ENCODE results near the gene AMIGO1. TPM values are rescaled to one million over a fixed set of nuclear protein-coding genes. Genes with fewer than 3 reads are reported as not detected.

Gene AMIGO1
- total and polyA plus RNA-seq, 11 donors: 4.6 to 19.1 (median 13.4) TPM

- WGBS, 4 donors: 57 to 69% (median 61%) methylated on average over 5 to 7 of the region's 7 CpGs
- ATAC-seq (peak in 3 of 4 donors; percentile 3 to 14 (median 12)), DNase-seq (no peak)
- H3K4me3 ChIP-seq: peak overlapping the region; percentile 55 to 90 (median 70)
- TF ChIP-seq, protein P1, sequence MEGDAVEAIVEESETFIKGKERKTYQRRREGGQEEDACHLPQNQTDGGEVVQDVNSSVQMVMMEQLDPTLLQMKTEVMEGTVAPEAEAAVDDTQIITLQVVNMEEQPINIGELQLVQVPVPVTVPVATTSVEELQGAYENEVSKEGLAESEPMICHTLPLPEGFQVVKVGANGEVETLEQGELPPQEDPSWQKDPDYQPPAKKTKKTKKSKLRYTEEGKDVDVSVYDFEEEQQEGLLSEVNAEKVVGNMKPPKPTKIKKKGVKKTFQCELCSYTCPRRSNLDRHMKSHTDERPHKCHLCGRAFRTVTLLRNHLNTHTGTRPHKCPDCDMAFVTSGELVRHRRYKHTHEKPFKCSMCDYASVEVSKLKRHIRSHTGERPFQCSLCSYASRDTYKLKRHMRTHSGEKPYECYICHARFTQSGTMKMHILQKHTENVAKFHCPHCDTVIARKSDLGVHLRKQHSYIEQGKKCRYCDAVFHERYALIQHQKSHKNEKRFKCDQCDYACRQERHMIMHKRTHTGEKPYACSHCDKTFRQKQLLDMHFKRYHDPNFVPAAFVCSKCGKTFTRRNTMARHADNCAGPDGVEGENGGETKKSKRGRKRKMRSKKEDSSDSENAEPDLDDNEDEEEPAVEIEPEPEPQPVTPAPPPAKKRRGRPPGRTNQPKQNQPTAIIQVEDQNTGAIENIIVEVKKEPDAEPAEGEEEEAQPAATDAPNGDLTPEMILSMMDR (IDR thresholded peaks at IDR 0.05): no peak
- TF ChIP-seq POLR2A (IDR thresholded peaks at IDR 0.05): no peak
- intact Hi-C loops (cut with DNase I): no loop called here
- H3K9me3 ChIP-seq: no peaks in the 10 kb centered on the region
- peak overlapping the region in 8 of 12 donors; percentile 50 to 76 (median 58) for H3K27ac ChIP-seq
- H3K27me3 ChIP-seq: no peaks in the 10 kb centered on the region
- H3K4me1 ChIP-seq: peaks cover 0 to 18% (median 7%) of the 10 kb centered on the region in 12 donors
- H3K36me3 ChIP-seq: peaks cover 0 to 6% (median 0%) of the 10 kb centered on the region in 9 donors
These were observed 703 bp downstream of the AMIGO1 start for GRCh38 chr1:109508873-109509175.

GRCh38 chr1:109508001-109508872 is 1.3 kb downstream of the AMIGO1 start:
- H3K9me3 ChIP-seq: no peaks in the 10 kb centered on the region
- ATAC-seq (no peak), DNase-seq (no peak)
- intact Hi-C loops (cut with DNase I): no loop called here
- no peak overlapping the region for H3K27ac ChIP-seq
- H3K4me3 ChIP-seq: peak overlapping the region in 9 of 12 donors; percentile 60 to 90 (median 70)
- no peaks in the 10 kb centered on the region for H3K27me3 ChIP-seq
- WGBS, 4 donors: 85 to 90% (median 87%) methylated on average over 24 to 25 of the region's 25 CpGs
- TF ChIP-seq, protein P1 (IDR thresholded peaks at IDR 0.05): no peak
- no peak for TF ChIP-seq POLR2A (IDR thresholded peaks at IDR 0.05)
- H3K36me3 ChIP-seq: peaks cover 0 to 6% (median 0%) of the 10 kb centered on the region in 9 donors
- H3K4me1 ChIP-seq: peaks cover 0 to 18% (median 7%) of the 10 kb centered on the region in 12 donors

GRCh38 chr1:109504974-109505373 is 4.6 kb downstream of the AMIGO1 start:
- H3K27me3 ChIP-seq: no peaks in the 10 kb centered on the region
- H3K4me3 ChIP-seq: no peak overlapping the region
- TF ChIP-seq POLR2A (IDR thresholded peaks at IDR 0.05): no peak
- TF ChIP-seq, protein P1 (IDR thresholded peaks at IDR 0.05): no peak
- WGBS, 4 donors: 83 to 91% (median 83%) methylated on average over 1 of the region's 1 CpG
- no peak overlapping the region for H3K27ac ChIP-seq
- intact Hi-C loops (cut with DNase I): no loop called here
- DNase-seq (no peak), ATAC-seq (no peak)
- H3K9me3 ChIP-seq: no peaks in the 10 kb centered on the region
- H3K4me1 ChIP-seq: peaks cover 0 to 19% (median 5%) of the 10 kb centered on the region in 12 donors
- H3K36me3 ChIP-seq: peaks cover 0 to 28% (median 12%) of the 10 kb centered on the region in 9 donors

DNA sequence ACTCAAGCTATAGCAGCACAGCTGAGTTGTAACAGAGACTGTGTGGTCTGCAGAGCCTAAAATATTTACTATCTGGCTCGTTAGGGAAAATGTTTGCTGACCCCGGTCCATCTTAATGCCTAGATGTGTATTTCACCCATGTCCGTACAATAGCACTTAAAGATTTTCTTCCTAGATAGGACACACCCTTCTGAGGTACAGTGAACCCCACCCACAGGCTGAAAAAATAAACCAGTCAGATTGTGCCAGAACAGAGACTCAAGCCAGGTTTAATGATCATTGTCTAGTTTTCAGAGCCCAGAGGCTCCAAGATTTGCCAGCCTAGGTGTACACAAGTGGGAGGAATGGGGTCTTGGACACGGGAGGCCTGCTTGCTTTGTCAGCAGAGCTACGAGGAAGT is 5.6 kb downstream of the AMIGO1 start:
- ATAC-seq (no peak), DNase-seq (no peak)
- Histone ChIP-seq H3K9me3 (no peaks in the 10 kb centered on the region), H3K27ac (peak overlapping the region in 1 of 12 donors; percentile 48), H3K4me3 (no peak overlapping the region), H3K4me1 (peaks cover 0 to 27% (median 3%) of the 10 kb centered on the region in 12 donors), H3K27me3 (no peaks in the 10 kb centered on the region), H3K36me3 (peaks cover 0 to 31% (median 15%) of the 10 kb centered on the region in 9 donors)
- WGBS, 4 donors: 74 to 79% (median 76%) methylated on average over 5 of the region's 5 CpGs
- no peak for TF ChIP-seq POLR2A (IDR thresholded peaks at IDR 0.05)
- intact Hi-C loops (cut with DNase I): no loop called here

All from heart left ventricle (tissue), 16 donors.